HepG2 (cell line): ENCODE results near the gene ZNF195. TPM values are rescaled to one million over a fixed set of nuclear protein-coding genes. Genes with fewer than 3 reads are reported as not detected.

Experiments
- ATM ChIP-seq: fragments of 450-650 bp; IDR thresholded peaks from 2 replicates; pipeline ENCODE4 v1.7.1; 2017; ENCODE audit warnings: mild to moderate bottlenecking, borderline replicate concordance
- CEBPG ChIP-seq: IDR thresholded peaks from 2 replicates; pipeline ENCODE4 v1.6.1; 2016
- GTF3A ChIP-seq: sonication (generic); formaldehyde crosslinking; conservative IDR thresholded peaks from 2 replicates; pipeline ENCODE4 v1.4.0; 2020; ENCODE audit warnings: mild to moderate bottlenecking, missing genetic modification reagents
- HOXD1 ChIP-seq: sonication (generic); formaldehyde crosslinking; IDR thresholded peaks from 2 replicates; pipeline ENCODE4 v1.5.0; 2020; ENCODE audit warnings: missing genetic modification reagents
- NR2F1 ChIP-seq, 2 experiments: fragments of 450-650 bp in 1 of 2; formaldehyde crosslinking in 1 of 2; IDR thresholded peaks; 2 replicates each; pipeline versions ENCODE4 v1.5.0 to v1.6.1; 2016 to 2020; ENCODE audit warnings: mild to moderate bottlenecking in 1 of 2, missing compliant biosample characterization in 1 of 2, missing genetic modification reagents in 1 of 2, moderate library complexity in 1 of 2
- NR3C1 ChIP-seq: sonication (generic); formaldehyde crosslinking; IDR thresholded peaks from 2 replicates; pipeline ENCODE4 v1.4.0; 2020; ENCODE audit warnings: missing genetic modification reagents
- PLSCR1 ChIP-seq: sonication (generic); formaldehyde crosslinking; IDR thresholded peaks from 2 replicates; pipeline ENCODE4 v1.5.0; 2020; ENCODE audit warnings: missing genetic modification reagents, mild to moderate bottlenecking, borderline replicate concordance
- SP1 ChIP-seq, 2 experiments: fragments of 450-650 bp in 1 of 2; sonication (generic) in 1 of 2; formaldehyde crosslinking in 1 of 2; IDR thresholded peaks; 2 replicates each; pipeline versions ENCODE4 v1.4.0 to v1.6.1; 2016 to 2020; ENCODE audit warnings: missing genetic modification reagents in 1 of 2
- ZMYM4 ChIP-seq: sonication (generic); formaldehyde crosslinking; IDR thresholded peaks from 2 replicates; pipeline ENCODE4 v1.8.1; 2023; ENCODE audit warnings: mild to moderate bottlenecking, missing genetic modification reagents
- ZNF136 ChIP-seq: sonication (generic); formaldehyde crosslinking; IDR thresholded peaks from 2 replicates; pipeline ENCODE4 v1.8.1; 2022; ENCODE audit warnings: low read depth, mild to moderate bottlenecking, moderate library complexity, missing genetic modification reagents
- ZNF317 ChIP-seq: sonication (generic); formaldehyde crosslinking; IDR thresholded peaks from 2 replicates; pipeline ENCODE4 v1.5.0; 2020; ENCODE audit warnings: mild to moderate bottlenecking, missing genetic modification reagents
- ZNF589 ChIP-seq: sonication (generic); formaldehyde crosslinking; conservative IDR thresholded peaks from 2 replicates; pipeline ENCODE4 v1.8.0; 2022; ENCODE audit warnings: mild to moderate bottlenecking, moderate library complexity, missing genetic modification reagents
- polyA plus RNA-seq, 8 experiments: library from polyadenylated mRNA; depleted of rRNA in 3 of 8; stranded (reverse) in 7 of 8; unstranded in 1 of 8; fragments of >200 nt; fragmentation: Illumina TruSeq in 4 of 8; extraction: Trizol in 4 of 8; gene quantifications; 2 replicates each; pipeline versions ENCODE4 v1.2.1 to v1.2.3, GENCODE V29; 2011 to 2016; ENCODE audit warnings: low read depth in 4 of 8, missing spikeins in 1 of 8, mixed read lengths in 1 of 8; ENCODE audit not compliant: insufficient read depth in 1 of 8
- total RNA-seq, 5 experiments: library from RNA; depleted of rRNA; stranded (reverse); fragments of >200 nt; fragmentation: Illumina TruSeq; extraction: Trizol; gene quantifications; 2 replicates each; pipeline ENCODE4 v1.2.3, GENCODE V29; 2016; ENCODE audit warnings: low read depth in 1 of 5
- TF ChIP-seq, protein P1 (sequence below): sonication (generic); formaldehyde crosslinking; IDR thresholded peaks from 2 replicates; pipeline ENCODE4 v1.5.1; 2020; ENCODE audit warnings: mild to moderate bottlenecking, missing genetic modification reagents, borderline replicate concordance
- TF ChIP-seq, protein P2 (sequence below): sonication (generic); formaldehyde crosslinking; IDR thresholded peaks from 2 replicates; pipeline ENCODE4 v1.4.0; 2020; ENCODE audit warnings: missing genetic modification reagents, low read depth, mild to moderate bottlenecking, borderline replicate concordance

Gene ZNF195
- total and polyA plus RNA-seq, 2 of the 13 experiments (the other 11 are each of a cell fraction or from before 2014, with no cell fraction given): 17.3 to 31.4 TPM

GRCh38 chr11:3378426-3379423 is at the start of gene ZNF195 (continued):
- TF ChIP-seq, protein P1, sequence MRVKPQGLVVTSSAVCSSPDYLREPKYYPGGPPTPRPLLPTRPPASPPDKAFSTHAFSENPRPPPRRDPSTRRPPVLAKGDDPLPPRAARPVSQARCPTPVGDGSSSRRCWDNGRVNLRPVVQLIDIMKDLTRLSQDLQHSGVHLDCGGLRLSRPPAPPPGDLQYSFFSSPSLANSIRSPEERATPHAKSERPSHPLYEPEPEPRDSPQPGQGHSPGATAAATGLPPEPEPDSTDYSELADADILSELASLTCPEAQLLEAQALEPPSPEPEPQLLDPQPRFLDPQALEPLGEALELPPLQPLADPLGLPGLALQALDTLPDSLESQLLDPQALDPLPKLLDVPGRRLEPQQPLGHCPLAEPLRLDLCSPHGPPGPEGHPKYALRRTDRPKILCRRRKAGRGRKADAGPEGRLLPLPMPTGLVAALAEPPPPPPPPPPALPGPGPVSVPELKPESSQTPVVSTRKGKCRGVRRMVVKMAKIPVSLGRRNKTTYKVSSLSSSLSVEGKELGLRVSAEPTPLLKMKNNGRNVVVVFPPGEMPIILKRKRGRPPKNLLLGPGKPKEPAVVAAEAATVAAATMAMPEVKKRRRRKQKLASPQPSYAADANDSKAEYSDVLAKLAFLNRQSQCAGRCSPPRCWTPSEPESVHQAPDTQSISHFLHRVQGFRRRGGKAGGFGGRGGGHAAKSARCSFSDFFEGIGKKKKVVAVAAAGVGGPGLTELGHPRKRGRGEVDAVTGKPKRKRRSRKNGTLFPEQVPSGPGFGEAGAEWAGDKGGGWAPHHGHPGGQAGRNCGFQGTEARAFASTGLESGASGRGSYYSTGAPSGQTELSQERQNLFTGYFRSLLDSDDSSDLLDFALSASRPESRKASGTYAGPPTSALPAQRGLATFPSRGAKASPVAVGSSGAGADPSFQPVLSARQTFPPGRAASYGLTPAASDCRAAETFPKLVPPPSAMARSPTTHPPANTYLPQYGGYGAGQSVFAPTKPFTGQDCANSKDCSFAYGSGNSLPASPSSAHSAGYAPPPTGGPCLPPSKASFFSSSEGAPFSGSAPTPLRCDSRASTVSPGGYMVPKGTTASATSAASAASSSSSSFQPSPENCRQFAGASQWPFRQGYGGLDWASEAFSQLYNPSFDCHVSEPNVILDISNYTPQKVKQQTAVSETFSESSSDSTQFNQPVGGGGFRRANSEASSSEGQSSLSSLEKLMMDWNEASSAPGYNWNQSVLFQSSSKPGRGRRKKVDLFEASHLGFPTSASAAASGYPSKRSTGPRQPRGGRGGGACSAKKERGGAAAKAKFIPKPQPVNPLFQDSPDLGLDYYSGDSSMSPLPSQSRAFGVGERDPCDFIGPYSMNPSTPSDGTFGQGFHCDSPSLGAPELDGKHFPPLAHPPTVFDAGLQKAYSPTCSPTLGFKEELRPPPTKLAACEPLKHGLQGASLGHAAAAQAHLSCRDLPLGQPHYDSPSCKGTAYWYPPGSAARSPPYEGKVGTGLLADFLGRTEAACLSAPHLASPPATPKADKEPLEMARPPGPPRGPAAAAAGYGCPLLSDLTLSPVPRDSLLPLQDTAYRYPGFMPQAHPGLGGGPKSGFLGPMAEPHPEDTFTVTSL (CRISPR knock-in tag): 0 out of 2 replicates have a peak, but pooled peaks have one; percentile 23
- TF ChIP-seq NR3C1 (CRISPR knock-in tag): no peak; the same call in 1 of the 2 replicates
- no peak for TF ChIP-seq ZNF136
- no peak; the same call in 1 of the 2 replicates for TF ChIP-seq ZNF317 (CRISPR knock-in tag)
- TF ChIP-seq SP1 (IDR thresholded peaks at IDR 0.05): no peak
- peak; percentile 84 for TF ChIP-seq SP1 (CRISPR knock-in tag; IDR thresholded peaks at IDR 0.05)
- TF ChIP-seq ZMYM4 (CRISPR knock-in tag): peak; percentile 94
- TF ChIP-seq CEBPG: no peak
- no peak for TF ChIP-seq ATM
- TF ChIP-seq ZNF589 (CRISPR knock-in tag): no peak
- TF ChIP-seq, protein P2, sequence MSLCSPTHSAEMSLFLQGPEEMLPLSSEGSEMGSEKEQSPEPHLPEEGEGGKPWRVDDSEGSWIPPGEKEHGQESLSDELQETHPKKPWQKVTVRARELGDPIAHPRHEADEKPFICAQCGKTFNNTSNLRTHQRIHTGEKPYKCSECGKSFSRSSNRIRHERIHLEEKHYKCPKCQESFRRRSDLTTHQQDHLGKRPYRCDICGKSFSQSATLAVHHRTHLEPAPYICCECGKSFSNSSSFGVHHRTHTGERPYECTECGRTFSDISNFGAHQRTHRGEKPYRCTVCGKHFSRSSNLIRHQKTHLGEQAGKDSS (CRISPR knock-in tag): no peak
- no peak for TF ChIP-seq NR2F1 (CRISPR knock-in tag; IDR thresholded peaks at IDR 0.05)
- TF ChIP-seq PLSCR1 (CRISPR knock-in tag): no peak
- TF ChIP-seq GTF3A (CRISPR knock-in tag): no peak
- TF ChIP-seq HOXD1 (CRISPR knock-in tag): no peak
